ENCODE results near the gene EML2. TPM values are rescaled to one million over a fixed set of nuclear protein-coding genes. Genes with fewer than 3 reads are reported as not detected.

EML2 gene
- total and polyA plus RNA-seq, 7 donors: 6.2 to 31.1 (median 10.4) TPM

DNA sequence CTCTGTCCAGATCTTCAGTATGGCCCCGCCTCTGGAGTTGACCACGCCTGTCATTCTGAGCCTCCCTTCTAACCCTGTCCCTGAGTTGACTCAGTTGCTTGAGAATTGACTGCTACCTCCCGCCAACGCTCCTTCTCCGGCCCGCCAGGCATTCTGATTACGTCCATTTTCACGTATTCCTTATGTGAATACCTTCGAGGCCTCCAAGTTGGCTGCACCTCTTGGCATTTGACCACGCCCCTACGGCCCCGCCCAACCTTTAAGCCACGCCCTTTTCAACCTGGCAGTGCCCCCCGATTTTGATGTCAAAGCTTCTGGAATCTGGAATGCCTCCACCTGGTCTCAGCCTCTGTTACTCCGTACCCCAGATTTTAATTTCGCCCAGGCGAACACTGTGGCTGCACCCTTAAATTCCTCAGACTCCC, 1.7 kb upstream of the EML2 start:
- no peak for DNase-seq
- ATAC-seq: no peak
- Histone ChIP-seq H3K9me3 (no peaks in the 10 kb centered on the region), H3K36me3 (ENCODE audit: insufficient read depth in 1 of 2, low read depth in 1 of 2) (no peaks in the 10 kb centered on the region), H3K4me3 (no peak overlapping the region), H3K27ac (peak overlapping the region; percentile 72), H3K4me1 (peaks cover 30% of the 10 kb centered on the region), H3K27me3 (ENCODE audit: insufficient read depth in 3 of 3, low read length in 2 of 3) (peaks cover 0 to 17% (median 0%) of the 10 kb centered on the region in 3 donors)
- intact Hi-C loops (cut with DNase I): loop anchor here in 1 of 2 donors (5.0 kb wide), 1 partner anchor 204 kb away; no protein-coding TSS in a partner anchor
- TF ChIP-seq, protein P1, sequence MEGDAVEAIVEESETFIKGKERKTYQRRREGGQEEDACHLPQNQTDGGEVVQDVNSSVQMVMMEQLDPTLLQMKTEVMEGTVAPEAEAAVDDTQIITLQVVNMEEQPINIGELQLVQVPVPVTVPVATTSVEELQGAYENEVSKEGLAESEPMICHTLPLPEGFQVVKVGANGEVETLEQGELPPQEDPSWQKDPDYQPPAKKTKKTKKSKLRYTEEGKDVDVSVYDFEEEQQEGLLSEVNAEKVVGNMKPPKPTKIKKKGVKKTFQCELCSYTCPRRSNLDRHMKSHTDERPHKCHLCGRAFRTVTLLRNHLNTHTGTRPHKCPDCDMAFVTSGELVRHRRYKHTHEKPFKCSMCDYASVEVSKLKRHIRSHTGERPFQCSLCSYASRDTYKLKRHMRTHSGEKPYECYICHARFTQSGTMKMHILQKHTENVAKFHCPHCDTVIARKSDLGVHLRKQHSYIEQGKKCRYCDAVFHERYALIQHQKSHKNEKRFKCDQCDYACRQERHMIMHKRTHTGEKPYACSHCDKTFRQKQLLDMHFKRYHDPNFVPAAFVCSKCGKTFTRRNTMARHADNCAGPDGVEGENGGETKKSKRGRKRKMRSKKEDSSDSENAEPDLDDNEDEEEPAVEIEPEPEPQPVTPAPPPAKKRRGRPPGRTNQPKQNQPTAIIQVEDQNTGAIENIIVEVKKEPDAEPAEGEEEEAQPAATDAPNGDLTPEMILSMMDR (IDR thresholded peaks at IDR 0.05): no peak
- WGBS, 3 donors: 60 to 66% (median 61%) methylated on average over 17 of the region's 17 CpGs

DNA sequence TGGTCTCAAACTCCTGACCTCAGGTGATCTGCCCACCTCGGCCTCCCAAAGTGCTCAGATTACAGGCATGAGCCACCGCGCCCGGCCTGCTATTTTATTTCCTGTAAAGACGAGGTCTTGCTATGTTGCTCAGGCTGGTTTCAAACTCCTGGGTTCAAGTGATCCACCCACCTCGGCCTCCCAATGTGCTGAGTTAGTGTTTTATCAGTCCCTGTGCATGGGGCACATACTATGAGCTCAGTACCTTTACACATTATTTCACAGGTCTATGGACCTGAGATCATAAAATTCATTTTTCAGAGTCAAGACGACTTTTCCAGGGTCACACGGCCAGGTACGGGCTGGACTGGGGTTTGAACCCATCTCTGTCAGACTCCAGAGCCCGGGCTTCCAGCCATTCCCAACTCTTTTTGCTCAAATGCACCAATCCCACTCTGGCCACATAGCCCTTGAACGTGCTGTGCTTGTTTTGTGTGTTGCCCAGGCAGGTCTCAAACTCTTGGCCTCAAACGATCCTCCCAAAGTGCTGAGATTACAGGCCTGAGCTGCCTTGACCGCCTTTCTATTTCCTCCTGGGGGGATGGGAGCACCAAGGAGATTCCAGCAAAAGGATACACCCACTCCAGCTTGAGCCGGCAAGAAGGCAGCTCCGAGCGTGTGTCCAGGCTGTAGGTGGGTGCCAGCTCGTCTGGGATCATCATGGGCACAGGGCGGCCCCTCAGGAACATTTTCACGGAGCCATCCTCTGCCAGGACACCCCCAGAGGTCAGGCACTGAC, 1.1 kb downstream of the EML2 start:
- H3K9me3 ChIP-seq: no peaks in the 10 kb centered on the region
- H3K27ac ChIP-seq: peak overlapping the region; percentile 47
- 45 to 68% (median 53%) methylated on average over 19 of the region's 19 CpGs for WGBS, 3 donors
- H3K36me3 ChIP-seq (ENCODE audit: insufficient read depth in 1 of 2, low read depth in 1 of 2): no peaks in the 10 kb centered on the region
- H3K4me3 ChIP-seq: peak overlapping the region; percentile 68
- no peak for ATAC-seq
- TF ChIP-seq, protein P1 (IDR thresholded peaks at IDR 0.05): no peak
- no peak for DNase-seq
- intact Hi-C loops (cut with DNase I): no loop called here
- no peaks in the 10 kb centered on the region for H3K27me3 ChIP-seq (ENCODE audit: insufficient read depth in 3 of 3, low read length in 2 of 3)
- H3K4me1 ChIP-seq: peaks cover 27% of the 10 kb centered on the region

DNA sequence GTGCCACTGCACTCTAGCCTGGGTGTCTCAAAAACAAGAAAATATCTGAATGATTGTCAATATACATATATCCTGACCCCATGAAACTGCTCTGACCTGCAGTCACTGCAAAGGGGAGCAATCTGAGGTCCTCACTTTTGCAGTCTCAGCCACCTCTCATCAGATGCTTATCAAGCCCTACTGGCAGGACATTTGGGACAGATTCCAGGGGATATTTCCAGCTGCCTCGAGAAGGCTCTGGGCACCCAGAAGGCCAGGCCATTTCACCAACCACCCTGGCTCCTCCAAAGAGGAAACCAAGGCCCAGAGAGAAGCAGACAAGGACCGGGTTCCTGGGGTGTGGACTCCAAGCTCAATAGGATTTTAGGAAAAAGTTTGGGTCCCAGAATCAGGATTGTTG, 2.3 kb downstream of the EML2 start:
- no peak for ATAC-seq
- intact Hi-C loops (cut with DNase I): no loop called here

DNA sequence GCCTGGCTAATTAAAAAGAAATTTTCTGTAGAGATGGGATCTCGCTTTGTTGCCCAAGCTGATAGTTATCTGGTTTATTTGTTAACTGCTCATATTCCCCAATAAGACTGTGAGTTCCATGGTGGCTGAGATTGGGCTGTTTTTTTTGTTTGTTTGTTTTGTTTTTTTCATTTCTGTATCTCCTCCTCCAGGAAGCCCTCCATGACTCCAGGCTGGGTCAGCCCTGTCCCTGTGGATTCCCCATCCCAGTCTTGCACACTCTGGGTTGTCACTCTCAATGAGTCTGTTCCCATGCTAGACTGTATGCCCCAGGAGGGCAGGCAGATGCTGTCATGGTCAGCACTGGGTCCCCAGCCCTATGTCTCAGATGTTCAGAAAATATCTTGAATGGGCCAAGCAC, 2.9 kb downstream of the EML2 start:
- Histone ChIP-seq H3K4me1 (peaks cover 17% of the 10 kb centered on the region), H3K9me3 (no peaks in the 10 kb centered on the region), H3K36me3 (ENCODE audit: insufficient read depth in 1 of 2, low read depth in 1 of 2) (no peaks in the 10 kb centered on the region), H3K27me3 (ENCODE audit: insufficient read depth in 3 of 3, low read length in 2 of 3) (no peaks in the 10 kb centered on the region), H3K27ac (no peak overlapping the region), H3K4me3 (no peak overlapping the region)
- intact Hi-C loops (cut with DNase I): no loop called here
- WGBS, 3 donors: 95 to 100% (median 98%) methylated on average over 1 of the region's 1 CpG
- ATAC-seq (no peak), DNase-seq (no peak)
- TF ChIP-seq, protein P1 (IDR thresholded peaks at IDR 0.05): no peak

More for the DNA sequence above, 2.3 kb downstream of the EML2 start:
- TF ChIP-seq, protein P1 (IDR thresholded peaks at IDR 0.05): no peak
- peak overlapping the region; percentile 47 for H3K27ac ChIP-seq
- no peaks in the 10 kb centered on the region for H3K27me3 ChIP-seq (ENCODE audit: insufficient read depth in 3 of 3, low read length in 2 of 3)
- H3K36me3 ChIP-seq (ENCODE audit: insufficient read depth in 1 of 2, low read depth in 1 of 2): no peaks in the 10 kb centered on the region
- WGBS, 3 donors: 42 to 60% (median 53%) methylated on average over 2 of the region's 2 CpGs
- H3K9me3 ChIP-seq: no peaks in the 10 kb centered on the region
- DNase-seq: no peak
- peaks cover 17% of the 10 kb centered on the region for H3K4me1 ChIP-seq
- no peak overlapping the region for H3K4me3 ChIP-seq
